ENCODE data around the gene ERICH6B. TPM values are rescaled to one million over a fixed set of nuclear protein-coding genes. Genes with fewer than 3 reads are reported as not detected.
"Not testable (repeated sequence)": the region's sequence is repeated elsewhere in the genome, so short reads cannot be mapped to it uniquely, and the experiment has no call there.

Gene ERICH6B
- not detected in 2 replicates for total RNA-seq (2014; rRNA removed; shearing (Covaris generic))
- not detected in 2 replicates for total RNA-seq (2022)
- not detected for Bru-seq, nascent RNA
- not detected for BruChase-seq, experiment 1, labeled RNA remaining after a 6-hour chase
- BruChase-seq, experiment 2, labeled RNA remaining after a 2-hour chase = percentile 2 among the genes with signal in this experiment
- long read RNA-seq = 0 reads

DNA sequence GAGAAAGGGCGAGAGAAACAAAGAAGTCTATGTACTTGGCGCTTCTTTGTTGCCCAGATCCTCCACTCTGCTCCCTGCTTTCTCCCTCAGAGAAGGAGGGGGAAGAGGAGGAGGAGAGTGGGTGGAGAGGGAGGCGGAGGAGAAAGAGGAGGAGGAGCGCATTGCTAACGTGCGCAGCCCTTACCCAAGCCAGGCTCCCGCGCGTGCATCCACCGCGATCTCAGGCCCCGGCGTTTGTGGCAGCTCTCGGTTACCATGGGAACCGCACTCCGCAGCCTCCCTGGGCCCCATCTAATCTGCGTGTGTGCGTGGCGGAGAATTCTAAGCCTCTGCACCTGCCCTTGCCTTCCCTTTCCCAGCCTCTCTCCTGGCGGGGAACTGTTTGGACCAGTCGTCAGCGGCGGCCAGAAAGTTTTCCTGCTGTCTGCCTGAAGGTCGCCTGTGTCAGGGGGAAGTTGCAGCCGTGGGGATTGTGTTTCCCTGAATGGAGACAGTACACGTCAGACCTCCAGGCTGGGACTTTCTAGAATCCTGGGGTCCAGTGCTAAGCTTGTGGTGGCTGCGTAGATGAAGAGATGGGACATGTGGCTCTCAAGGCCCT, at the start of gene ERICH6B:
TSS of gene ERICH6B (minus strand) at position 239 of the 601 bp plus-strand sequence. CDS start 18,734 bp downstream, outside the sequence.
- no peaks in the 10 kb centered on the region for H4K20me1 ChIP-seq (ENCODE audit: insufficient read depth, low read length)
- no peaks in the 10 kb centered on the region for H3K36me3 ChIP-seq (ENCODE audit: insufficient read depth, low read length)
- H3K4me3 ChIP-seq (ENCODE audit: low read depth, low read length, poor library complexity, severe bottlenecking) = no peak within 1 kb of the TSS
- BruUV-seq (replicated peaks) = no TSS peak
- H3K9me2 ChIP-seq (ENCODE audit: insufficient read depth, low read length) = no peaks in the 10 kb centered on the region
- TF ChIP-seq EZH2phosphoT487 (IDR thresholded peaks at IDR 0.05; ENCODE audit: borderline replicate concordance, low read depth, low read length) = no peak
- TF ChIP-seq, protein P1, sequence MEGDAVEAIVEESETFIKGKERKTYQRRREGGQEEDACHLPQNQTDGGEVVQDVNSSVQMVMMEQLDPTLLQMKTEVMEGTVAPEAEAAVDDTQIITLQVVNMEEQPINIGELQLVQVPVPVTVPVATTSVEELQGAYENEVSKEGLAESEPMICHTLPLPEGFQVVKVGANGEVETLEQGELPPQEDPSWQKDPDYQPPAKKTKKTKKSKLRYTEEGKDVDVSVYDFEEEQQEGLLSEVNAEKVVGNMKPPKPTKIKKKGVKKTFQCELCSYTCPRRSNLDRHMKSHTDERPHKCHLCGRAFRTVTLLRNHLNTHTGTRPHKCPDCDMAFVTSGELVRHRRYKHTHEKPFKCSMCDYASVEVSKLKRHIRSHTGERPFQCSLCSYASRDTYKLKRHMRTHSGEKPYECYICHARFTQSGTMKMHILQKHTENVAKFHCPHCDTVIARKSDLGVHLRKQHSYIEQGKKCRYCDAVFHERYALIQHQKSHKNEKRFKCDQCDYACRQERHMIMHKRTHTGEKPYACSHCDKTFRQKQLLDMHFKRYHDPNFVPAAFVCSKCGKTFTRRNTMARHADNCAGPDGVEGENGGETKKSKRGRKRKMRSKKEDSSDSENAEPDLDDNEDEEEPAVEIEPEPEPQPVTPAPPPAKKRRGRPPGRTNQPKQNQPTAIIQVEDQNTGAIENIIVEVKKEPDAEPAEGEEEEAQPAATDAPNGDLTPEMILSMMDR (conservative IDR thresholded peaks at IDR 0.05; ENCODE audit: low read length) = no peak
- POLR2A ChIA-PET = no interaction called here
- no peak within 1 kb of the TSS for H2AFZ ChIP-seq (ENCODE audit: low read length)
- H3K9me3 ChIP-seq (ENCODE audit: low read length) = no peaks in the 10 kb centered on the region
- DNase-seq (ENCODE audit: low spot score) = no peak
- no peak within 1 kb of the TSS for H3K27ac ChIP-seq (ENCODE audit: low read depth, low read length, poor library complexity, severe bottlenecking)
- no peak within 1 kb of the TSS for H3K4me2 ChIP-seq (ENCODE audit: low read length)
- no peaks in the 10 kb centered on the region for H3K79me2 ChIP-seq (ENCODE audit: insufficient read depth, low read depth, low read length)
- H3K4me1 ChIP-seq (ENCODE audit: insufficient read depth, low read length, poor library complexity, severe bottlenecking) = no peaks in the 10 kb centered on the region
- CTCF ChIA-PET (ENCODE audit: unreplicated experiment) = no interaction called here
- intact Hi-C loops (cut with micrococcal nuclease; ENCODE audit: unreplicated experiment) = no loop called here

- H3K9me2 ChIP-seq (ENCODE audit: insufficient read depth, low read length); intact Hi-C loops (cut with micrococcal nuclease; ENCODE audit: unreplicated experiment); BruUV-seq (replicated peaks); H3K79me2 ChIP-seq (ENCODE audit: insufficient read depth, low read depth, low read length); H3K9me3 ChIP-seq (ENCODE audit: low read length); POLR2A ChIA-PET; H3K4me1 ChIP-seq (ENCODE audit: insufficient read depth, low read length, poor library complexity, severe bottlenecking); H3K4me2 ChIP-seq (ENCODE audit: low read length); H4K20me1 ChIP-seq (ENCODE audit: insufficient read depth, low read length); DNase-seq (ENCODE audit: low spot score); H3K27ac ChIP-seq (ENCODE audit: low read depth, low read length, poor library complexity, severe bottlenecking); H2AFZ ChIP-seq (ENCODE audit: low read length); H3K4me3 ChIP-seq (ENCODE audit: low read depth, low read length, poor library complexity, severe bottlenecking); CTCF ChIA-PET (ENCODE audit: unreplicated experiment); H3K36me3 ChIP-seq (ENCODE audit: insufficient read depth, low read length): not testable (repeated sequence)
Observed at GRCh38 chr13:45662903-45663302, 47.4 kb upstream of the ERICH6B start.

DNA sequence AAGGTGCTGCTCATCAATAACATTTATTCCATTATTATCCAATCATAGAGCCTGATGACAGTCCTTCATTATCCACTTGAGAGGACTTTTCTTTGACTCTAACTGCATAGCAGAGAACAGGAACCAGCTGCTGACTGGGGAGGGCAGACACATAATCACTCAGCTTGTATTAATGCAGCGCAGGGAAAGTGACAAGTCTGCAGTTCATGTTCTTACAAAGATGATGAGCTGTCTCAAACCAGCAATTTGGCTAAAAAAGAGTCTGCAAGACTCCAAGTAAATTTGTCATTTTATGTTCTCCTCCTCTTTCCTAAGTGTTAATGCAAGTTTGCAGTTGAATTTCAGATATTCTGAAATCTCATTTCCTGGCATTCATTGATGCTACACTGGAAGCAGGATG, 46.6 kb upstream of the ERICH6B start:
- CTCF ChIA-PET (ENCODE audit: unreplicated experiment) = no interaction called here
- POLR2A ChIA-PET = no interaction called here
- Histone ChIP-seq H3K9me2 (ENCODE audit: insufficient read depth, low read length) (no peaks in the 10 kb centered on the region), H3K27ac (ENCODE audit: low read depth, low read length, poor library complexity, severe bottlenecking) (no peak overlapping the region), H4K20me1 (ENCODE audit: insufficient read depth, low read length) (no peaks in the 10 kb centered on the region), H3K4me2 (ENCODE audit: low read length) (no peak overlapping the region), H3K9me3 (ENCODE audit: low read length) (no peaks in the 10 kb centered on the region), H3K4me1 (ENCODE audit: insufficient read depth, low read length, poor library complexity, severe bottlenecking) (no peaks in the 10 kb centered on the region), H2AFZ (ENCODE audit: low read length) (no peak overlapping the region), H3K36me3 (ENCODE audit: insufficient read depth, low read length) (no peaks in the 10 kb centered on the region), H3K4me3 (ENCODE audit: low read depth, low read length, poor library complexity, severe bottlenecking) (no peak overlapping the region), H3K79me2 (ENCODE audit: insufficient read depth, low read depth, low read length) (no peaks in the 10 kb centered on the region)
- BruUV-seq (replicated peaks) = no TSS peak
- no peak for DNase-seq (ENCODE audit: low spot score)
- intact Hi-C loops (cut with micrococcal nuclease; ENCODE audit: unreplicated experiment) = no loop called here
- no peak for TF ChIP-seq EZH2phosphoT487 (IDR thresholded peaks at IDR 0.05; ENCODE audit: borderline replicate concordance, low read depth, low read length)
- TF ChIP-seq, protein P1 (conservative IDR thresholded peaks at IDR 0.05; ENCODE audit: low read length) = no peak

DNA sequence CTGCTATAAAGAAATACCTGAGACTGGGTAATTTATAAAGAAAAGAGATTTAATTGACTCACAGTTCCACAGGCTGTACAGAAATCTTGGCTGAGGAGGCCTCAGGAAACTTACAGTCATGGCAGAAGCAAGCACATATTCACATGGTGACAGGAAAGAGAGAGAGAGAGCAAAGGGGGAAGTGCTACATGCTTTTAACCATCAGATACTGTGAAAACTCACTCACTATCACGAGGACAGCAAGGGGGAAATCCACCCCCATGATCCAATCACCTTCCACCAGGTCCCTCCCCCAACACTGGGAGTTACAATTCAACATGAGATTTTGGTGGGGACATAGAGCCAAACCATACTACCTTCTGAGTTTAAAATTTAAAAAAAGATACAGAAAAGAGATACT, 44.9 kb upstream of the ERICH6B start:
- CTCF ChIA-PET (ENCODE audit: unreplicated experiment) = not testable (repeated sequence)

More for the DNA sequence above, 44.9 kb upstream of the ERICH6B start:
- H3K9me3 ChIP-seq (ENCODE audit: low read length); H3K9me2 ChIP-seq (ENCODE audit: insufficient read depth, low read length); POLR2A ChIA-PET; H2AFZ ChIP-seq (ENCODE audit: low read length); H3K36me3 ChIP-seq (ENCODE audit: insufficient read depth, low read length); H3K4me3 ChIP-seq (ENCODE audit: low read depth, low read length, poor library complexity, severe bottlenecking); DNase-seq (ENCODE audit: low spot score); H3K4me2 ChIP-seq (ENCODE audit: low read length); intact Hi-C loops (cut with micrococcal nuclease; ENCODE audit: unreplicated experiment); H3K4me1 ChIP-seq (ENCODE audit: insufficient read depth, low read length, poor library complexity, severe bottlenecking); H3K27ac ChIP-seq (ENCODE audit: low read depth, low read length, poor library complexity, severe bottlenecking); H4K20me1 ChIP-seq (ENCODE audit: insufficient read depth, low read length); BruUV-seq (replicated peaks); H3K79me2 ChIP-seq (ENCODE audit: insufficient read depth, low read depth, low read length): not testable (repeated sequence)
